HepG2 (cell line): ENCODE measurements around the gene CNNM1. TPM values are rescaled to one million over a fixed set of nuclear protein-coding genes. Genes with fewer than 3 reads are reported as not detected.
A peak's percentile ranks its signal among the peaks of the same experiment; 100 is the strongest.

Experiments
- NR2F6 ChIP-seq, 2 experiments: IDR thresholded peaks; 2 replicates each; pipeline ENCODE4 v1.6.1; 2016; ENCODE audit warnings: antibody characterized with exemption in 1 of 2, mild to moderate bottlenecking in 1 of 2
- ZNF569 ChIP-seq: sonication (generic); formaldehyde crosslinking; IDR thresholded peaks from 2 replicates; pipeline ENCODE4 v1.5.0; 2020; ENCODE audit warnings: mild to moderate bottlenecking, missing genetic modification reagents, moderate library complexity, borderline replicate concordance
- polyA plus RNA-seq, 8 experiments: library from polyadenylated mRNA; depleted of rRNA in 3 of 8; stranded (reverse) in 7 of 8; unstranded in 1 of 8; fragments of >200 nt; fragmentation: Illumina TruSeq in 4 of 8; extraction: Trizol in 4 of 8; gene quantifications; 2 replicates each; pipeline versions ENCODE4 v1.2.1 to v1.2.3, GENCODE V29; 2011 to 2016; ENCODE audit warnings: low read depth in 4 of 8, missing spikeins in 1 of 8, mixed read lengths in 1 of 8; ENCODE audit not compliant: insufficient read depth in 1 of 8
- total RNA-seq, 5 experiments: library from RNA; depleted of rRNA; stranded (reverse); fragments of >200 nt; fragmentation: Illumina TruSeq; extraction: Trizol; gene quantifications; 2 replicates each; pipeline ENCODE4 v1.2.3, GENCODE V29; 2016; ENCODE audit warnings: low read depth in 1 of 5
- TF ChIP-seq, protein P1 (sequence below), 2 experiments: sonication (generic) in 1 of 2; formaldehyde crosslinking in 1 of 2; IDR thresholded peaks; 2 replicates each; pipeline versions ENCODE4 v1.5.1 to v1.6.1; 2011 to 2020; ENCODE audit warnings: borderline replicate concordance in 1 of 2, low read depth in 1 of 2, low read length in 1 of 2, mild to moderate bottlenecking in 1 of 2, missing genetic modification reagents in 1 of 2, moderate library complexity in 1 of 2
- TF ChIP-seq, protein P2 (sequence below): IDR thresholded peaks from 2 replicates; pipeline ENCODE4 v1.4.0; 2020; ENCODE audit warnings: mild to moderate bottlenecking, missing genetic modification reagents
- TF ChIP-seq, protein P3 (sequence below): sonication (generic); formaldehyde crosslinking; IDR thresholded peaks from 2 replicates; pipeline ENCODE4 v1.8.0; 2022; ENCODE audit warnings: mild to moderate bottlenecking, missing genetic modification reagents, moderate library complexity
- TF ChIP-seq, protein P4 (sequence below), 2 experiments: sonication (generic) in 1 of 2; formaldehyde crosslinking in 1 of 2; IDR thresholded peaks; 2 replicates each; pipeline versions ENCODE4 v1.4.0 to v1.6.1; 2018 to 2020; ENCODE audit warnings: missing genetic modification reagents in 2 of 2, borderline replicate concordance in 1 of 2, low read depth in 1 of 2, mild to moderate bottlenecking in 1 of 2, missing biosample characterization in 1 of 2

CNNM1 gene
- total and polyA plus RNA-seq, 2 of the 13 experiments (the other 11 are each of a cell fraction or from before 2014, with no cell fraction given), result 4.3 to 9.6 TPM

DNA sequence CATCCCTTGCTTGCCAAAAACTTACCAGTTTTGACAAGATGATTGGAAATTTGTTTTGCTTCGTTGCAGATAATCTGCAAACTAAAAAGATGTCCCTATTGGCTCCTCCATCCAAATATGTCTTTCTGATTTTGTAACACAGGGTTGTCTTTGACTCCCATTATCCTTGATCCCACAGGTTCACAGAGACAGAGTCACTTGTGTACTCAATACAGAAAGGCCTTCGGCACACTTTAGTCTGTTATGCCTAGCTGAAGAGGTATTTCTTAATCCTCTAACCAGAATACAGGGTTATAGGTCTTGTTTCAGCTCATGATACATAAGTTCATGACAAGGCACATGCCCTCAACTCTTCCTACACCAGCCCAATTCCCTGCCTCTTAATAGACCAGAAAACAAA is 10.7 kb upstream of the CNNM1 start (continued):
- TF ChIP-seq, protein P1, sequence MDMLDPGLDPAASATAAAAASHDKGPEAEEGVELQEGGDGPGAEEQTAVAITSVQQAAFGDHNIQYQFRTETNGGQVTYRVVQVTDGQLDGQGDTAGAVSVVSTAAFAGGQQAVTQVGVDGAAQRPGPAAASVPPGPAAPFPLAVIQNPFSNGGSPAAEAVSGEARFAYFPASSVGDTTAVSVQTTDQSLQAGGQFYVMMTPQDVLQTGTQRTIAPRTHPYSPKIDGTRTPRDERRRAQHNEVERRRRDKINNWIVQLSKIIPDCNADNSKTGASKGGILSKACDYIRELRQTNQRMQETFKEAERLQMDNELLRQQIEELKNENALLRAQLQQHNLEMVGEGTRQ (IDR thresholded peaks at IDR 0.05; ENCODE audit: low read depth, low read length), result no peak
- TF ChIP-seq, protein P1 (CRISPR knock-in tag; IDR thresholded peaks at IDR 0.05; ENCODE audit: borderline replicate concordance), result no peak
- TF ChIP-seq, protein P2, sequence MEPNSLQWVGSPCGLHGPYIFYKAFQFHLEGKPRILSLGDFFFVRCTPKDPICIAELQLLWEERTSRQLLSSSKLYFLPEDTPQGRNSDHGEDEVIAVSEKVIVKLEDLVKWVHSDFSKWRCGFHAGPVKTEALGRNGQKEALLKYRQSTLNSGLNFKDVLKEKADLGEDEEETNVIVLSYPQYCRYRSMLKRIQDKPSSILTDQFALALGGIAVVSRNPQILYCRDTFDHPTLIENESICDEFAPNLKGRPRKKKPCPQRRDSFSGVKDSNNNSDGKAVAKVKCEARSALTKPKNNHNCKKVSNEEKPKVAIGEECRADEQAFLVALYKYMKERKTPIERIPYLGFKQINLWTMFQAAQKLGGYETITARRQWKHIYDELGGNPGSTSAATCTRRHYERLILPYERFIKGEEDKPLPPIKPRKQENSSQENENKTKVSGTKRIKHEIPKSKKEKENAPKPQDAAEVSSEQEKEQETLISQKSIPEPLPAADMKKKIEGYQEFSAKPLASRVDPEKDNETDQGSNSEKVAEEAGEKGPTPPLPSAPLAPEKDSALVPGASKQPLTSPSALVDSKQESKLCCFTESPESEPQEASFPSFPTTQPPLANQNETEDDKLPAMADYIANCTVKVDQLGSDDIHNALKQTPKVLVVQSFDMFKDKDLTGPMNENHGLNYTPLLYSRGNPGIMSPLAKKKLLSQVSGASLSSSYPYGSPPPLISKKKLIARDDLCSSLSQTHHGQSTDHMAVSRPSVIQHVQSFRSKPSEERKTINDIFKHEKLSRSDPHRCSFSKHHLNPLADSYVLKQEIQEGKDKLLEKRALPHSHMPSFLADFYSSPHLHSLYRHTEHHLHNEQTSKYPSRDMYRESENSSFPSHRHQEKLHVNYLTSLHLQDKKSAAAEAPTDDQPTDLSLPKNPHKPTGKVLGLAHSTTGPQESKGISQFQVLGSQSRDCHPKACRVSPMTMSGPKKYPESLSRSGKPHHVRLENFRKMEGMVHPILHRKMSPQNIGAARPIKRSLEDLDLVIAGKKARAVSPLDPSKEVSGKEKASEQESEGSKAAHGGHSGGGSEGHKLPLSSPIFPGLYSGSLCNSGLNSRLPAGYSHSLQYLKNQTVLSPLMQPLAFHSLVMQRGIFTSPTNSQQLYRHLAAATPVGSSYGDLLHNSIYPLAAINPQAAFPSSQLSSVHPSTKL (CRISPR knock-in tag), result peak; percentile 51
- TF ChIP-seq ZNF569 (no peak), NR2F6 (IDR thresholded peaks at IDR 0.05) (no peak), NR2F6 (CRISPR knock-in tag; IDR thresholded peaks at IDR 0.05) (no peak)
- TF ChIP-seq, protein P3, sequence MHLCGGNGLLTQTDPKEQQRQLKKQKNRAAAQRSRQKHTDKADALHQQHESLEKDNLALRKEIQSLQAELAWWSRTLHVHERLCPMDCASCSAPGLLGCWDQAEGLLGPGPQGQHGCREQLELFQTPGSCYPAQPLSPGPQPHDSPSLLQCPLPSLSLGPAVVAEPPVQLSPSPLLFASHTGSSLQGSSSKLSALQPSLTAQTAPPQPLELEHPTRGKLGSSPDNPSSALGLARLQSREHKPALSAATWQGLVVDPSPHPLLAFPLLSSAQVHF (CRISPR knock-in tag), result no peak
- TF ChIP-seq, protein P4, sequence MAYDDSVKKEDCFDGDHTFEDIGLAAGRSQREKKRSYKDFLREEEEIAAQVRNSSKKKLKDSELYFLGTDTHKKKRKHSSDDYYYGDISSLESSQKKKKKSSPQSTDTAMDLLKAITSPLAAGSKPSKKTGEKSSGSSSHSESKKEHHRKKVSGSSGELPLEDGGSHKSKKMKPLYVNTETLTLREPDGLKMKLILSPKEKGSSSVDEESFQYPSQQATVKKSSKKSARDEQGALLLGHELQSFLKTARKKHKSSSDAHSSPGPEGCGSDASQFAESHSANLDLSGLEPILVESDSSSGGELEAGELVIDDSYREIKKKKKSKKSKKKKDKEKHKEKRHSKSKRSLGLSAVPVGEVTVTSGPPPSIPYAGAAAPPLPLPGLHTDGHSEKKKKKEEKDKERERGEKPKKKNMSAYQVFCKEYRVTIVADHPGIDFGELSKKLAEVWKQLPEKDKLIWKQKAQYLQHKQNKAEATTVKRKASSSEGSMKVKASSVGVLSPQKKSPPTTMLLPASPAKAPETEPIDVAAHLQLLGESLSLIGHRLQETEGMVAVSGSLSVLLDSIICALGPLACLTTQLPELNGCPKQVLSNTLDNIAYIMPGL (CRISPR knock-in tag; IDR thresholded peaks at IDR 0.05; ENCODE audit: borderline replicate concordance in 1 of 2, low read depth in 1 of 2), result no peak
